NCI-H1417 (cell line): ENCODE results near the gene CHI3L1.

ENCODE experiments used
- DNase-seq, 3 experiments: peaks; one replicate each; lab custom pipeline; 2025; lab: John Stamatoyannopoulos, UW

CHI3L1 gene

GRCh38 chr1:203133970-203134725 lies 52.4 kb downstream of the CHI3L1 start:
- peak in 1 of 3 experiments; percentile 16 for DNase-seq

- no peak for DNase-seq
Observed at GRCh38 chr1:203131548-203132200, 54.8 kb downstream of the CHI3L1 start.

GRCh38 chr1:203130358-203130985 lies 56.0 kb downstream of the CHI3L1 start:
- no peak for DNase-seq

- DNase-seq = peak in 1 of 3 experiments; percentile 6
Observed at GRCh38 chr1:203129501-203130231, 56.8 kb downstream of the CHI3L1 start.
